ENCODE data around the gene NPRL2. TPM values are rescaled to one million over a fixed set of nuclear protein-coding genes. Genes with fewer than 3 reads are reported as not detected.

The NPRL2 gene
- total and polyA plus RNA-seq, 2 of the 8 experiments (the other 6 are each of a cell fraction or from before 2014, with no cell fraction given) = 28.4 to 51.4 TPM

- TF ChIP-seq GTF2F1 (IDR thresholded peaks at IDR 0.05; ENCODE audit: borderline replicate concordance, low read depth, low read length) = no peak
- TF ChIP-seq BCL11A (IDR thresholded peaks at IDR 0.05; ENCODE audit: low read depth in 2 of 2, low read length in 2 of 2) = no peak
These were observed 11.6 kb downstream of the NPRL2 start (continued) for GRCh38 chr3:50338965-50339364.

All from H1 (cell line).